H9 (cell line): ENCODE measurements around the gene SPTA1. TPM values are rescaled to one million over a fixed set of nuclear protein-coding genes. Genes with fewer than 3 reads are reported as not detected.

ENCODE experiments used
- DNase-seq: peaks from one replicate; pipeline ENCODE4 v3.0.0-alpha.2; 2017
- H2AFZ ChIP-seq: one replicate; pipeline ENCODE4 v1.6.1; 2013; ENCODE audit warnings: mild to moderate bottlenecking, low read length, control low read depth, moderate library complexity
- H2AK5ac ChIP-seq: 2 replicates; pipeline ENCODE4 v1.6.1; 2013; ENCODE audit warnings: low read length, control low read depth, mixed read lengths; ENCODE audit not compliant: insufficient read length
- H2BK120ac ChIP-seq: one replicate; pipeline ENCODE4 v1.6.1; 2013; ENCODE audit warnings: low read depth, mild to moderate bottlenecking, low read length, control low read depth, inconsistent platforms; ENCODE audit not compliant: poor library complexity, severe bottlenecking
- H2BK12ac ChIP-seq: 2 replicates; pipeline ENCODE4 v1.6.1; 2013; ENCODE audit warnings: low read length, control low read depth, mixed read lengths, low read depth; ENCODE audit not compliant: insufficient read length
- H2BK15ac ChIP-seq: 2 replicates; pipeline ENCODE4 v1.6.1; 2013; ENCODE audit warnings: low read depth, low read length, control low read depth
- H2BK20ac ChIP-seq: one replicate; pipeline ENCODE4 v1.6.1; 2013; ENCODE audit warnings: low read depth, mild to moderate bottlenecking, low read length, control low read depth, inconsistent platforms; ENCODE audit not compliant: poor library complexity, severe bottlenecking
- H2BK5ac ChIP-seq: 2 replicates; pipeline ENCODE4 v1.6.1; 2013; ENCODE audit warnings: low read length, control low read depth, mixed read lengths; ENCODE audit not compliant: insufficient read length
- H3K14ac ChIP-seq: 2 replicates; pipeline ENCODE4 v1.6.1; 2013; ENCODE audit warnings: low read length, control low read depth; ENCODE audit not compliant: insufficient read depth
- H3K18ac ChIP-seq: 2 replicates; pipeline ENCODE4 v1.6.1; 2013; ENCODE audit warnings: low read depth, mild to moderate bottlenecking, mixed read lengths, low read length, control low read depth; ENCODE audit not compliant: insufficient read length
- H3K23ac ChIP-seq: 2 replicates; pipeline ENCODE4 v1.6.1; 2013; ENCODE audit warnings: low read length, control low read depth, mixed read lengths, low read depth; ENCODE audit not compliant: insufficient read length
- H3K23me2 ChIP-seq: 2 replicates; pipeline ENCODE4 v1.6.1; 2013; ENCODE audit warnings: low read depth, mild to moderate bottlenecking, mixed read lengths, low read length, control low read depth; ENCODE audit not compliant: insufficient read length, poor library complexity, severe bottlenecking
- H3K27ac ChIP-seq: 2 replicates; pipeline ENCODE4 v1.5.1; 2013; ENCODE audit warnings: low read length, control low read depth, mixed read lengths, low read depth; ENCODE audit not compliant: insufficient read length
- H3K27me3 ChIP-seq: 2 replicates; pipeline ENCODE4 v1.6.1; 2013; ENCODE audit warnings: low read length, control low read depth, inconsistent platforms; ENCODE audit not compliant: insufficient read depth
- H3K4ac ChIP-seq: 2 replicates; pipeline ENCODE4 v1.6.1; 2013; ENCODE audit warnings: low read depth, mild to moderate bottlenecking, control low read depth, inconsistent platforms, low read length, moderate library complexity
- H3K4me1 ChIP-seq: 2 replicates; pipeline ENCODE4 v1.6.1; 2013; ENCODE audit warnings: low read length, control low read depth, inconsistent platforms; ENCODE audit not compliant: insufficient read depth
- H3K4me2 ChIP-seq: 2 replicates; pipeline ENCODE4 v1.6.1; 2013; ENCODE audit warnings: low read length, control low read depth, mixed read lengths; ENCODE audit not compliant: insufficient read length, insufficient read depth
- H3K56ac ChIP-seq: 2 replicates; pipeline ENCODE4 v1.6.1; 2013; ENCODE audit warnings: low read depth, mild to moderate bottlenecking, mixed read lengths, low read length, control low read depth; ENCODE audit not compliant: insufficient read length
- H3K79me1 ChIP-seq: 2 replicates; pipeline ENCODE4 v1.6.1; 2013; ENCODE audit warnings: low read depth, mild to moderate bottlenecking, moderate library complexity, low read length, control low read depth, inconsistent platforms; ENCODE audit not compliant: insufficient read depth, poor library complexity, severe bottlenecking
- H3K79me2 ChIP-seq: 2 replicates; pipeline ENCODE4 v1.6.1; 2013; ENCODE audit warnings: low read length, control low read depth, inconsistent platforms; ENCODE audit not compliant: insufficient read depth
- H3K9ac ChIP-seq: 2 replicates; pipeline ENCODE4 v1.6.1; 2013; ENCODE audit warnings: low read length, control low read depth, mixed read lengths; ENCODE audit not compliant: insufficient read length; ENCODE audit errors: extremely low read depth
- H3K9me3 ChIP-seq: one replicate; pipeline ENCODE4 v1.6.1; 2013; ENCODE audit warnings: low read depth, low read length, inconsistent platforms; ENCODE audit not compliant: control insufficient read depth
- H3T11ph ChIP-seq: one replicate; pipeline ENCODE4 v1.6.1; 2013; ENCODE audit warnings: mild to moderate bottlenecking, low read length, control low read depth, inconsistent platforms
- H4K20me1 ChIP-seq: one replicate; pipeline ENCODE4 v1.6.1; 2013; ENCODE audit not compliant: control insufficient read depth, insufficient read length, insufficient read depth
- H4K5ac ChIP-seq: 2 replicates; pipeline ENCODE4 v1.6.1; 2013; ENCODE audit warnings: low read depth, mild to moderate bottlenecking, mixed read lengths, low read length, control low read depth; ENCODE audit not compliant: insufficient read length
- H4K8ac ChIP-seq: replicated peaks from 2 replicates; pipeline ENCODE4 v1.6.1; 2013; ENCODE audit warnings: low read length, control low read depth, mixed read lengths, low read depth; ENCODE audit not compliant: insufficient read length
- H4K91ac ChIP-seq: 2 replicates; pipeline ENCODE4 v1.6.1; 2013; ENCODE audit warnings: low read depth, mild to moderate bottlenecking, moderate library complexity, mixed read lengths, low read length, control low read depth; ENCODE audit not compliant: insufficient read length
- H3K27ac Mint-ChIP-seq, 3 experiments: 2 replicates in 2 of 3; 3 replicates in 1 of 3; pipeline ENCODE4 v1.8.0; 2020 to 2021; ENCODE audit warnings: mixed read lengths in 3 of 3, mild to moderate bottlenecking in 1 of 3, moderate library complexity in 1 of 3
- H3K27me3 Mint-ChIP-seq: 2 replicates; pipeline ENCODE4 v1.8.0; 2021; ENCODE audit warnings: low read depth, mild to moderate bottlenecking, moderate library complexity, mixed read lengths
- H3K36me3 Mint-ChIP-seq, 3 experiments: 2 replicates in 2 of 3; 3 replicates in 1 of 3; pipeline ENCODE4 v1.8.0; 2020 to 2021; ENCODE audit warnings: low read depth in 3 of 3, mixed read lengths in 3 of 3; ENCODE audit not compliant: insufficient read depth in 1 of 3
- H3K4me1 Mint-ChIP-seq, 2 experiments: 2 replicates each; pipeline ENCODE4 v1.8.0; 2020; ENCODE audit warnings: mixed read lengths in 2 of 2
- H3K4me3 Mint-ChIP-seq, 2 experiments: 2 replicates in 1 of 2; 3 replicates in 1 of 2; pipeline ENCODE4 v1.8.0; 2020 to 2021; ENCODE audit warnings: mild to moderate bottlenecking in 2 of 2, mixed read lengths in 2 of 2, moderate library complexity in 1 of 2
- H3K9me3 Mint-ChIP-seq, 2 experiments: 2 replicates in 1 of 2; 3 replicates in 1 of 2; pipeline ENCODE4 v1.8.0; 2020; ENCODE audit warnings: mild to moderate bottlenecking in 2 of 2, mixed read lengths in 2 of 2, moderate library complexity in 1 of 2
- total RNA-seq: library from RNA; stranded (reverse); gene quantifications from 2 replicates; pipeline ENCODE4 v1.2.1, GENCODE V29; 2021
- TF ChIP-seq, protein P1 (sequence below): fragments of 200-600 bp; sonication (generic); conservative IDR thresholded peaks from 3 replicates; pipeline ENCODE4 v1.8.0; 2021; ENCODE audit warnings: antibody characterized with exemption, mild to moderate bottlenecking

The SPTA1 gene
- total RNA-seq, 1 experiment from 2014 or later, result not detected

DNA sequence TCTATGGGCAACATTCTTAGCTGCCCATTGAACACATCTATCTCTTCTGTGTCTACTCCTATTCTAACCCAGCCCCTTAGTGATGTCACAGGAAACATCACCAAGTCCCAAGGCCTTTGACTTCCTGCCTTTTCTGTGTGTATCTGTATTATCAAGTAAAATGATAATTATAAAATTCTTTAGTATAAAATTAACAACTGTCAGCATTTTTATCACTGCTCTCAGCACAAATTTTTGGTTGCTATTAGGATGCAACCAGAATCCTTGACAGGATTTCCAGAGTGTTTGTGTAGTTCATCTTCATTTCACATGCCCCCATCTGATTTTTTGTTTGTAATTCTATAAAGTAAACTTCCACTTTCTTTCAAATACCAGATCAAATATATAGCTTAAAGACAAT, 47.6 kb downstream of the SPTA1 start:
- no peaks in the 10 kb centered on the region for H3K79me2 ChIP-seq
- H3K9ac ChIP-seq, result no peak overlapping the region
- no peak overlapping the region for H2BK15ac ChIP-seq
- TF ChIP-seq, protein P1, sequence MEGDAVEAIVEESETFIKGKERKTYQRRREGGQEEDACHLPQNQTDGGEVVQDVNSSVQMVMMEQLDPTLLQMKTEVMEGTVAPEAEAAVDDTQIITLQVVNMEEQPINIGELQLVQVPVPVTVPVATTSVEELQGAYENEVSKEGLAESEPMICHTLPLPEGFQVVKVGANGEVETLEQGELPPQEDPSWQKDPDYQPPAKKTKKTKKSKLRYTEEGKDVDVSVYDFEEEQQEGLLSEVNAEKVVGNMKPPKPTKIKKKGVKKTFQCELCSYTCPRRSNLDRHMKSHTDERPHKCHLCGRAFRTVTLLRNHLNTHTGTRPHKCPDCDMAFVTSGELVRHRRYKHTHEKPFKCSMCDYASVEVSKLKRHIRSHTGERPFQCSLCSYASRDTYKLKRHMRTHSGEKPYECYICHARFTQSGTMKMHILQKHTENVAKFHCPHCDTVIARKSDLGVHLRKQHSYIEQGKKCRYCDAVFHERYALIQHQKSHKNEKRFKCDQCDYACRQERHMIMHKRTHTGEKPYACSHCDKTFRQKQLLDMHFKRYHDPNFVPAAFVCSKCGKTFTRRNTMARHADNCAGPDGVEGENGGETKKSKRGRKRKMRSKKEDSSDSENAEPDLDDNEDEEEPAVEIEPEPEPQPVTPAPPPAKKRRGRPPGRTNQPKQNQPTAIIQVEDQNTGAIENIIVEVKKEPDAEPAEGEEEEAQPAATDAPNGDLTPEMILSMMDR, result no peak
- no peak overlapping the region for H3K56ac ChIP-seq
- no peak overlapping the region for H4K5ac ChIP-seq
- H3K79me1 ChIP-seq, result no peaks in the 10 kb centered on the region
- peaks cover 10% of the 10 kb centered on the region for H3K9me3 ChIP-seq
- no peak overlapping the region for H3K4me3 Mint-ChIP-seq
- H3K4ac ChIP-seq, result no peak overlapping the region
- no peak overlapping the region for H2BK20ac ChIP-seq
- no peak overlapping the region for H3T11ph ChIP-seq
- no peaks in the 10 kb centered on the region for H3K4me1 ChIP-seq
- H3K9me3 Mint-ChIP-seq, result peaks cover 4 to 11% of the 10 kb centered on the region in 2 experiments; a peak in 4 of 5 replicates
- no peak overlapping the region for H3K27ac ChIP-seq
- no peak overlapping the region for H4K91ac ChIP-seq
- H3K23me2 ChIP-seq, result no peaks in the 10 kb centered on the region
- no peaks in the 10 kb centered on the region for H3K36me3 Mint-ChIP-seq
- H3K27me3 ChIP-seq, result no peaks in the 10 kb centered on the region
- H3K4me1 Mint-ChIP-seq, result no peaks in the 10 kb centered on the region
- H2BK120ac ChIP-seq, result no peak overlapping the region
- H4K20me1 ChIP-seq, result no peaks in the 10 kb centered on the region
- no peak overlapping the region for H3K14ac ChIP-seq
- no peak overlapping the region for H2BK12ac ChIP-seq
- H2AFZ ChIP-seq, result no peak overlapping the region
- no peaks in the 10 kb centered on the region for H3K27me3 Mint-ChIP-seq
- no peak overlapping the region for H3K4me2 ChIP-seq
- H3K27ac Mint-ChIP-seq, result no peak overlapping the region
- H2AK5ac ChIP-seq, result no peak overlapping the region
- no peak overlapping the region for H4K8ac ChIP-seq
- no peak overlapping the region for H3K18ac ChIP-seq
- H2BK5ac ChIP-seq, result no peak overlapping the region
- H3K23ac ChIP-seq, result no peak overlapping the region
- DNase-seq, result no peak
